Skeletal muscle tissue (tissue), 4 donors: ENCODE data around the gene ZDHHC16. TPM values are rescaled to one million over a fixed set of nuclear protein-coding genes. Genes with fewer than 3 reads are reported as not detected.

Experiments used
- H3K27ac ChIP-seq: one replicate; pipeline ENCODE4 v1.7.0; 2013; ENCODE audit warnings: mild to moderate bottlenecking, low read depth, low read length, inconsistent platforms
- H3K27me3 ChIP-seq, 3 donors: one replicate each; pipeline ENCODE4 v1.7.0; 2013; ENCODE audit warnings: low read length in 3 of 3; ENCODE audit not compliant: control insufficient read depth in 3 of 3, insufficient read depth in 3 of 3
- H3K36me3 ChIP-seq, 3 donors: one replicate each; pipeline ENCODE4 v1.7.0; 2013; ENCODE audit warnings: low read length in 3 of 3; ENCODE audit not compliant: control insufficient read depth in 3 of 3, insufficient read depth in 3 of 3
- H3K4me1 ChIP-seq, 3 donors: one replicate each; pipeline ENCODE4 v1.7.0; 2013; ENCODE audit warnings: low read length in 3 of 3, mild to moderate bottlenecking in 3 of 3; ENCODE audit not compliant: control insufficient read depth in 3 of 3, insufficient read depth in 3 of 3
- H3K4me3 ChIP-seq, 3 donors: one replicate each; pipeline ENCODE4 v1.7.0; 2013; ENCODE audit warnings: low read length in 3 of 3
- H3K9ac ChIP-seq, 3 donors: one replicate each; pipeline ENCODE4 v1.7.0; 2013; ENCODE audit warnings: low read length in 3 of 3, mild to moderate bottlenecking in 3 of 3, moderate library complexity in 2 of 3, low read depth in 1 of 3
- H3K9me3 ChIP-seq, 3 donors: one replicate each; pipeline ENCODE4 v1.7.0; 2013; ENCODE audit warnings: low read length in 3 of 3; ENCODE audit not compliant: control insufficient read depth in 3 of 3
- total RNA-seq: library from RNA; depleted of rRNA; stranded (reverse); fragments of >200 nt; gene quantifications from one replicate; pipeline ENCODE4 v1.2.3, GENCODE V29; 2014
- donor health status: Osteomylitis.

Gene ZDHHC16
- total RNA-seq, 1 donor from 2014 or later: 32.4 TPM

- Histone ChIP-seq H3K4me3 (no peak overlapping the region), H3K27ac (no peak overlapping the region), H3K9ac (no peak overlapping the region), H3K9me3 (no peaks in the 10 kb centered on the region), H3K27me3 (no peaks in the 10 kb centered on the region), H3K4me1 (peaks cover 2 to 5% (median 3%) of the 10 kb centered on the region in 3 donors), H3K36me3 (peaks cover 20 to 25% (median 22%) of the 10 kb centered on the region in 3 donors)
Measured at GRCh38 chr10:97483921-97484320, 37.9 kb downstream of the ZDHHC16 start.

- Histone ChIP-seq H3K36me3 (peaks cover 9 to 12% (median 11%) of the 10 kb centered on the region in 3 donors), H3K9ac (no peak overlapping the region), H3K4me1 (peaks cover 13 to 18% (median 14%) of the 10 kb centered on the region in 3 donors), H3K4me3 (no peak overlapping the region), H3K27ac (no peak overlapping the region), H3K27me3 (no peaks in the 10 kb centered on the region), H3K9me3 (no peaks in the 10 kb centered on the region)
Measured at GRCh38 chr10:97485647-97486281, 39.8 kb downstream of the ZDHHC16 start.

- H3K27me3 ChIP-seq: no peaks in the 10 kb centered on the region
- H3K9me3 ChIP-seq: no peaks in the 10 kb centered on the region
- H3K36me3 ChIP-seq: peaks cover 0 to 3% (median 0%) of the 10 kb centered on the region in 3 donors
- peak overlapping the region; percentile 91 for H3K27ac ChIP-seq
- H3K4me3 ChIP-seq: peak overlapping the region in 2 of 3 donors; percentile 36 to 37
- peak overlapping the region; percentile 45 to 57 (median 55) for H3K9ac ChIP-seq
- peaks cover 28 to 42% (median 35%) of the 10 kb centered on the region in 3 donors for H3K4me1 ChIP-seq
Measured at GRCh38 chr10:97490592-97490991, 44.6 kb downstream of the ZDHHC16 start.

DNA sequence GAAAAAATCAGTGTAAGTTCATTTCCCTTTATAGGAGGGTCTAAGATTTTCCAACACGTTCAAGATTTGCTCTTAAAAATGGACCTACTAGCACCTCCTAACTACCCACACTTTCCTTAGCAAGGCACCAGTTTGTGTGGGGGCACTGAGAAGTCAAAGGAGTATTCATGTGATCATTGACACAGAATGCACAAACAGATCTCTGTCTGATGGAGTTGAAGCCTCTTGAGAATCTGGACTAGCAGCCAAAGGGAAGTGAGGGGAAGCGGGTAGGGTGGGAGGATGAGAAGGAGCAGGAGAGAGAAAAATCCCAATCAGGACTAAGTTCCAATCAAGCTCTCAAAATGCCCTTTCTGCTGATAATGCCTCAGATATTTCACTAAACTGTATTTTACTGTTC, 48.2 kb downstream of the ZDHHC16 start:
- Histone ChIP-seq H3K9me3 (no peaks in the 10 kb centered on the region), H3K36me3 (peaks cover 0 to 3% (median 0%) of the 10 kb centered on the region in 3 donors), H3K4me1 (peaks cover 35 to 64% (median 45%) of the 10 kb centered on the region in 3 donors), H3K27me3 (no peaks in the 10 kb centered on the region), H3K9ac (peak overlapping the region in 1 of 3 donors; percentile 3), H3K4me3 (no peak overlapping the region), H3K27ac (peak overlapping the region; percentile 26)

DNA sequence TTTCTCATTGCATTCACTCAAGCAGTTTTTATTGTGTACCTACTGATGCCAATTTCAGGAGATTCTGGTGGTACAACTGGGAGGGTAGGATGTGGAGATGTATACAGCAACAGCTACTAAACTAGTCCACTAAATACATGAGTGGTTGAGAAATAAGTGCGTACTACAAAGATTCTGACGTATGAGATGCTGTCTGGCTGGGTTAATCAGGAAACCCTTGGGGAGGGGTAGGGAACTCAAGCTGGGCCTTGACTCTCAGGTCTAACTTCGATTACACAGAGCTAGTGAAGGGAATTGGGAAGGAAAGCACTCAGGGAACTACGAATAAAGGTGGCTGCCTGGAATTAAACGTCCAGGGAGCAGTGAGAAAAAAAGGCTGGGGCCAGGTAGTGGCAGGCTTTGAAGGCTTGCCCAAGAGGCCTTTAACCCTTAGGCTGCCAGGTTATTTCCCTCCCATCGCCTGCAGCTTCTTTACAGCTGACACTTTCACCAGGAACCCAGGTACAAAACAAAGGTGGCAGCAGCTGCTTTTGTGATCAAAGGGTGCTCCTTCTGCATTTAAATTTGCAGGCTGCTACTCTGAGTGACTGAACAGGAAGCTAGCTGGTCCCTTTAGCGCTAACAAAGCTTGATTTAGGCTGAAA, 49.0 kb downstream of the ZDHHC16 start:
- peaks cover 0 to 3% (median 0%) of the 10 kb centered on the region in 3 donors for H3K36me3 ChIP-seq
- H3K4me3 ChIP-seq: no peak overlapping the region
- H3K27me3 ChIP-seq: no peaks in the 10 kb centered on the region
- H3K9ac ChIP-seq: peak overlapping the region in 2 of 3 donors; percentile 25 to 50
- H3K9me3 ChIP-seq: no peaks in the 10 kb centered on the region
- peak overlapping the region; percentile 9 for H3K27ac ChIP-seq
- H3K4me1 ChIP-seq: peaks cover 36 to 65% (median 42%) of the 10 kb centered on the region in 3 donors

- Histone ChIP-seq H3K9ac (peak overlapping the region; percentile 96 to 98 (median 97)), H3K4me3 (peak overlapping the region; percentile 99 to 100 (median 99)), H3K4me1 (peaks cover 25 to 64% (median 39%) of the 10 kb centered on the region in 3 donors), H3K27ac (peak overlapping the region; percentile 94), H3K27me3 (no peaks in the 10 kb centered on the region), H3K9me3 (no peaks in the 10 kb centered on the region), H3K36me3 (peaks cover 0 to 3% (median 0%) of the 10 kb centered on the region in 3 donors)
Measured at GRCh38 chr10:97497572-97498075, 51.6 kb downstream of the ZDHHC16 start.

GRCh38 chr10:97498076-97498840, 52.3 kb downstream of the ZDHHC16 start, which contains the start of gene MMS19:
Gene MMS19 (minus strand): TSS chr10:97498422. CDS start chr10:97498384, 38 bp downstream.
- Histone ChIP-seq H3K9ac (peak within 1 kb of the TSS; percentile 96 to 98 (median 97)), H3K9me3 (no peaks in the 10 kb centered on the region), H3K4me1 (peaks cover 28 to 69% (median 41%) of the 10 kb centered on the region in 3 donors), H3K27me3 (no peaks in the 10 kb centered on the region), H3K36me3 (peaks cover 0 to under 1% (median 0%) of the 10 kb centered on the region in 3 donors), H3K27ac (peak within 1 kb of the TSS; percentile 94), H3K4me3 (peak within 1 kb of the TSS; percentile 99 to 100 (median 99))

- peak within 1 kb of the TSS; percentile 96 to 98 (median 97) for H3K9ac ChIP-seq
- no peaks in the 10 kb centered on the region for H3K27me3 ChIP-seq
- H3K36me3 ChIP-seq: no peaks in the 10 kb centered on the region
- H3K4me1 ChIP-seq: peaks cover 35 to 69% (median 44%) of the 10 kb centered on the region in 3 donors
- peak within 1 kb of the TSS; percentile 94 for H3K27ac ChIP-seq
- no peaks in the 10 kb centered on the region for H3K9me3 ChIP-seq
- H3K4me3 ChIP-seq: peak within 1 kb of the TSS; percentile 99 to 100 (median 99)
Measured at GRCh38 chr10:97498841-97499560, 53.0 kb downstream of the ZDHHC16 start, which contains the start of gene UBTD1. Gene UBTD1 (plus strand): TSS chr10:97498924. CDS start chr10:97499204, 280 bp downstream.
